PC-3 (cell line): ENCODE data around the gene PPP1R3G.
"Not testable (repeated sequence)": the region's sequence is repeated elsewhere in the genome, so short reads cannot be mapped to it uniquely, and the experiment has no call there.

Experiments
- CTCF ChIP-seq: fragments of 300-600 bp; sonication (generic); conservative IDR thresholded peaks from 2 replicates; pipeline ENCODE4 v1.5.1; 2017; ENCODE audit warnings: antibody characterized with exemption, low read depth, mild to moderate bottlenecking, low read length
- EZH2 ChIP-seq: fragments of 300-600 bp; sonication (generic); IDR thresholded peaks from one replicate; pipeline ENCODE4 v1.6.1; 2017; ENCODE audit warnings: antibody characterized with exemption, mild to moderate bottlenecking, low read length; ENCODE audit not compliant: unreplicated experiment
- EZH2phosphoT487 ChIP-seq: fragments of 300-600 bp; sonication (generic); IDR thresholded peaks from 2 replicates; pipeline ENCODE4 v1.6.1; 2018; ENCODE audit warnings: mild to moderate bottlenecking, antibody characterized with exemption, low read length, borderline replicate concordance

- TF ChIP-seq CTCF, EZH2, EZH2phosphoT487: not testable (repeated sequence)
Measured at GRCh38 chr6:5120543-5120942, 35.4 kb downstream of the PPP1R3G start.
